Keratinocyte (primary cell): ENCODE results near the gene PPEF2. TPM values are rescaled to one million over a fixed set of nuclear protein-coding genes. Genes with fewer than 3 reads are reported as not detected.

Source experiments
- DNase-seq: peaks from one replicate; pipeline ENCODE4 v3.0.0-alpha.2; 2011; ENCODE audit warnings: low read depth, missing footprints, low spot score
- FAIRE-seq: peaks from 2 replicates; lab custom pipeline; 2011; peaks lifted over from hg19 to GRCh38; lab: Jason Lieb, UNC
- H2AFZ ChIP-seq: 2 replicates; pipeline ENCODE4 v1.6.0; 2012; ENCODE audit warnings: low read length, control low read depth, inconsistent platforms; ENCODE audit not compliant: control insufficient read depth
- H3K27ac ChIP-seq: 2 replicates; pipeline ENCODE4 v1.5.1; 2011; ENCODE audit warnings: low read length; ENCODE audit not compliant: control insufficient read depth, insufficient read depth
- H3K27me3 ChIP-seq: 3 replicates; pipeline ENCODE4 v1.6.0; 2011; ENCODE audit warnings: low read length; ENCODE audit not compliant: control insufficient read depth, insufficient read depth; ENCODE audit errors: extremely low read depth
- H3K36me3 ChIP-seq, 2 experiments: 2 replicates in 1 of 2; 3 replicates in 1 of 2; pipeline ENCODE4 v1.5.1; 2011; ENCODE audit warnings: low read length in 2 of 2, mild to moderate bottlenecking in 1 of 2; ENCODE audit not compliant: control insufficient read depth in 2 of 2, insufficient read depth in 2 of 2; ENCODE audit errors: extremely low read depth in 1 of 2
- H3K4me1 ChIP-seq: 3 replicates; pipeline ENCODE4 v1.5.1; 2011; ENCODE audit warnings: low read length; ENCODE audit not compliant: control insufficient read depth, insufficient read depth; ENCODE audit errors: extremely low read depth
- H3K4me2 ChIP-seq: 3 replicates; pipeline ENCODE4 v1.6.0; 2011; ENCODE audit warnings: low read depth, low read length; ENCODE audit not compliant: control insufficient read depth, insufficient read depth; ENCODE audit errors: extremely low read depth
- H3K4me3 ChIP-seq, 3 experiments: fragments of 200-600 bp in 1 of 3; sonication (generic) in 1 of 3; 2 replicates in 2 of 3; 3 replicates in 1 of 3; pipeline ENCODE4 v1.5.1; 2011 to 2016; ENCODE audit warnings: low read length in 3 of 3, mild to moderate bottlenecking in 3 of 3, control low read depth in 2 of 3, inconsistent platforms in 1 of 3, low read depth in 1 of 3, mixed read lengths in 1 of 3, mixed run types in 1 of 3, moderate library complexity in 1 of 3; ENCODE audit not compliant: control insufficient read depth in 2 of 3, insufficient read depth in 2 of 3; ENCODE audit errors: extremely low read depth in 1 of 3
- H3K79me2 ChIP-seq: 2 replicates; pipeline ENCODE4 v1.6.0; 2012; ENCODE audit warnings: low read length; ENCODE audit not compliant: control insufficient read depth, insufficient read depth
- H3K9ac ChIP-seq: 3 replicates; pipeline ENCODE4 v1.6.0; 2011; ENCODE audit warnings: low read length; ENCODE audit not compliant: control insufficient read depth, insufficient read depth; ENCODE audit errors: extremely low read depth
- H3K9me1 ChIP-seq: 3 replicates; pipeline ENCODE4 v1.6.0; 2011; ENCODE audit warnings: low read length; ENCODE audit not compliant: control insufficient read depth, insufficient read depth; ENCODE audit errors: extremely low read depth
- H3K9me3 ChIP-seq: 2 replicates; pipeline ENCODE4 v1.5.1; 2012; ENCODE audit warnings: low read depth, low read length; ENCODE audit not compliant: control insufficient read depth
- H4K20me1 ChIP-seq: 3 replicates; pipeline ENCODE4 v1.6.0; 2011; ENCODE audit warnings: low read length; ENCODE audit not compliant: control insufficient read depth, insufficient read depth; ENCODE audit errors: extremely low read depth
- CTCF ChIP-seq, 3 experiments: IDR thresholded peaks in 1 of 3; conservative IDR thresholded peaks in 1 of 3; optimal IDR thresholded peaks in 1 of 3; 2 replicates in 2 of 3; 3 replicates in 1 of 3; pipeline versions ENCODE3 to v1.5.1; 2011; ENCODE audit warnings: low read length in 3 of 3, mild to moderate bottlenecking in 3 of 3, moderate library complexity in 2 of 3, control low read depth in 1 of 3, inconsistent platforms in 1 of 3; ENCODE audit not compliant: insufficient read depth in 2 of 3; ENCODE audit errors: extremely low read depth in 1 of 3
- EZH2 ChIP-seq: IDR thresholded peaks from one replicate; pipeline ENCODE4 v1.6.1; 2012; ENCODE audit warnings: inconsistent platforms, mild to moderate bottlenecking, low read length, moderate library complexity
- dilution Hi-C: fragments of 300-500 bp; cut with MboI; formaldehyde crosslinking; loops from one replicate; pipeline ENCODE4 v1.7.0; 2020; ENCODE audit warnings: low sequenced_read_pairs; ENCODE audit not compliant: extremely low pct_ligation_motif_present
- polyA plus RNA-seq, 5 experiments: library from polyadenylated mRNA; depleted of rRNA in 3 of 5; stranded (reverse) in 3 of 5; stranded (forward) in 1 of 5; unstranded in 1 of 5; fragments of >200 nt; gene quantifications; 1 replicate in 1 of 5; 2 replicates in 3 of 5; 3 replicates in 1 of 5; pipeline versions ENCODE4 v1.2.1 to v1.2.3, GENCODE V29; 2011 to 2012; ENCODE audit warnings: missing spikeins in 2 of 5, low read depth in 1 of 5, low replicate concordance in 1 of 5

Gene PPEF2
- polyA plus RNA-seq, 1 donor (not counting 4 experiments of a cell fraction or from before 2014, with no cell fraction given) = 0.03 TPM

GRCh38 chr4:75889537-75890199 lies 12.6 kb downstream of the PPEF2 start:
- no peaks in the 10 kb centered on the region for H3K36me3 ChIP-seq
- H3K27ac ChIP-seq = no peak overlapping the region
- dilution Hi-C loops = no loop called here
- H3K4me3 ChIP-seq = no peak overlapping the region
- no peak for TF ChIP-seq EZH2
- no peak for TF ChIP-seq CTCF (optimal IDR thresholded peaks at IDR 0.05 in 1 of 3, IDR thresholded peaks at IDR 0.05 in 1 of 3, conservative IDR thresholded peaks at IDR 0.05 in 1 of 3; ENCODE audit: extremely low read depth in 1 of 3, insufficient read depth in 2 of 3, low read length in 3 of 3)
- no peaks in the 10 kb centered on the region for H4K20me1 ChIP-seq
- no peak overlapping the region for H2AFZ ChIP-seq
- no peaks in the 10 kb centered on the region for H3K9me3 ChIP-seq
- no peak overlapping the region for H3K4me2 ChIP-seq
- no peaks in the 10 kb centered on the region for H3K79me2 ChIP-seq
- H3K4me1 ChIP-seq = no peaks in the 10 kb centered on the region
- H3K9me1 ChIP-seq = no peaks in the 10 kb centered on the region
- peaks cover 12% of the 10 kb centered on the region for H3K27me3 ChIP-seq
- DNase-seq = no peak
- no peak for FAIRE-seq
- no peak overlapping the region for H3K9ac ChIP-seq

GRCh38 chr4:75886104-75886503 lies 16.1 kb downstream of the PPEF2 start:
- Histone ChIP-seq H3K27ac (no peak overlapping the region), H3K27me3 (peaks cover 12% of the 10 kb centered on the region), H3K4me2 (peak overlapping the region; percentile 10), H3K9me1 (no peaks in the 10 kb centered on the region), H4K20me1 (no peaks in the 10 kb centered on the region), H3K9me3 (no peaks in the 10 kb centered on the region), H3K9ac (no peak overlapping the region), H3K4me3 (no peak overlapping the region), H2AFZ (no peak overlapping the region), H3K79me2 (no peaks in the 10 kb centered on the region), H3K4me1 (no peaks in the 10 kb centered on the region), H3K36me3 (no peaks in the 10 kb centered on the region)
- FAIRE-seq (no peak), DNase-seq (no peak)
- dilution Hi-C loops = no loop called here
- TF ChIP-seq CTCF (optimal IDR thresholded peaks at IDR 0.05 in 1 of 3, IDR thresholded peaks at IDR 0.05 in 1 of 3, conservative IDR thresholded peaks at IDR 0.05 in 1 of 3; ENCODE audit: extremely low read depth in 1 of 3, insufficient read depth in 2 of 3, low read length in 3 of 3) = no peak
- TF ChIP-seq EZH2 = no peak
